HepG2 (cell line): Measurements from ENCODE around the gene AGFG1. TPM values are rescaled to one million over a fixed set of nuclear protein-coding genes. Genes with fewer than 3 reads are reported as not detected.

Source experiments
- ARID3A ChIP-seq: IDR thresholded peaks from 2 replicates; pipeline ENCODE4 v1.6.1; 2012; ENCODE audit warnings: low read depth, low read length, improper control_type of control experiment
- BORCS8-MEF2B ChIP-seq: sonication (generic); formaldehyde crosslinking; IDR thresholded peaks from 2 replicates; pipeline ENCODE4 v1.8.0; 2022; ENCODE audit warnings: mild to moderate bottlenecking, missing genetic modification reagents
- CHD2 ChIP-seq: IDR thresholded peaks from 2 replicates; pipeline ENCODE4 v1.6.1; 2011; ENCODE audit warnings: low read depth, low read length, improper control_type of control experiment
- EHMT2 ChIP-seq: fragments of 200-600 bp; sonication (generic); IDR thresholded peaks from 2 replicates; pipeline ENCODE4 v1.7.0; 2017; ENCODE audit warnings: antibody characterized with exemption, low read depth, low read length, borderline replicate concordance
- GABPB1 ChIP-seq: IDR thresholded peaks from 2 replicates; pipeline ENCODE4 v1.6.1; 2016; ENCODE audit warnings: mild to moderate bottlenecking, missing genetic modification reagents, moderate library complexity, missing compliant biosample characterization
- GMEB1 ChIP-seq: sonication (generic); formaldehyde crosslinking; IDR thresholded peaks from 2 replicates; pipeline ENCODE4 v1.5.1; 2020; ENCODE audit warnings: missing genetic modification reagents, mild to moderate bottlenecking, borderline replicate concordance
- HBP1 ChIP-seq: IDR thresholded peaks from 2 replicates; pipeline ENCODE4 v1.6.1; 2016; ENCODE audit warnings: low read depth, control low read depth
- HMGXB3 ChIP-seq: sonication (generic); formaldehyde crosslinking; IDR thresholded peaks from 2 replicates; pipeline ENCODE4 v1.4.0; 2020; ENCODE audit warnings: missing genetic modification reagents, borderline replicate concordance
- MED8 ChIP-seq: sonication (generic); formaldehyde crosslinking; IDR thresholded peaks from 2 replicates; pipeline ENCODE4 v1.8.1; 2023; ENCODE audit warnings: mild to moderate bottlenecking, missing genetic modification reagents; ENCODE audit not compliant: insufficient replicate concordance
- MTA3 ChIP-seq: sonication (generic); formaldehyde crosslinking; IDR thresholded peaks from 2 replicates; pipeline ENCODE4 v1.4.0; 2020; ENCODE audit warnings: missing genetic modification reagents
- ONECUT2 ChIP-seq: sonication (generic); formaldehyde crosslinking; IDR thresholded peaks from 2 replicates; pipeline ENCODE4 v1.4.0; 2020; ENCODE audit warnings: missing genetic modification reagents
- SOX5 ChIP-seq: IDR thresholded peaks from 2 replicates; pipeline ENCODE4 v1.6.1; 2016; ENCODE audit warnings: borderline replicate concordance
- TCF7L2 ChIP-seq: IDR thresholded peaks from 2 replicates; pipeline ENCODE4 v1.6.1; 2011; ENCODE audit warnings: mild to moderate bottlenecking, low read depth, low read length, moderate library complexity
- ZKSCAN1 ChIP-seq: fragments of 150-350 bp; IDR thresholded peaks from 2 replicates; pipeline ENCODE4 v1.6.1; 2014; ENCODE audit warnings: low read length
- ZNF292 ChIP-seq: sonication (generic); formaldehyde crosslinking; IDR thresholded peaks from 2 replicates; pipeline ENCODE4 v1.8.1; 2022; ENCODE audit warnings: mild to moderate bottlenecking, low read depth, missing genetic modification reagents, borderline replicate concordance
- ZNF367 ChIP-seq: sonication (generic); formaldehyde crosslinking; IDR thresholded peaks from 2 replicates; pipeline ENCODE4 v1.4.0; 2020; ENCODE audit warnings: missing genetic modification reagents, borderline replicate concordance
- ZNF607 ChIP-seq: sonication (generic); formaldehyde crosslinking; IDR thresholded peaks from 2 replicates; pipeline ENCODE4 v1.5.1; 2020; ENCODE audit warnings: missing genetic modification reagents, mild to moderate bottlenecking, borderline replicate concordance
- polyA plus RNA-seq, 8 experiments: library from polyadenylated mRNA; depleted of rRNA in 3 of 8; stranded (reverse) in 7 of 8; unstranded in 1 of 8; fragments of >200 nt; fragmentation: Illumina TruSeq in 4 of 8; extraction: Trizol in 4 of 8; gene quantifications; 2 replicates each; pipeline versions ENCODE4 v1.2.1 to v1.2.3, GENCODE V29; 2011 to 2016; ENCODE audit warnings: low read depth in 4 of 8, missing spikeins in 1 of 8, mixed read lengths in 1 of 8; ENCODE audit not compliant: insufficient read depth in 1 of 8
- total RNA-seq, 5 experiments: library from RNA; depleted of rRNA; stranded (reverse); fragments of >200 nt; fragmentation: Illumina TruSeq; extraction: Trizol; gene quantifications; 2 replicates each; pipeline ENCODE4 v1.2.3, GENCODE V29; 2016; ENCODE audit warnings: low read depth in 1 of 5

Gene AGFG1
- total and polyA plus RNA-seq, 2 of the 13 experiments (the other 11 are each of a cell fraction or from before 2014, with no cell fraction given), result 145 to 168 TPM

GRCh38 chr2:227450926-227451654, 20.9 kb upstream of the AGFG1 start (continued):
- TF ChIP-seq ZKSCAN1, result no peak
- no peak; the same call in 1 of the 2 replicates for TF ChIP-seq EHMT2
- TF ChIP-seq TCF7L2, result peak; percentile 68
- TF ChIP-seq CHD2, result no peak
- peak; percentile 77; the same call in 1 of the 2 replicates for TF ChIP-seq HMGXB3
- peak; percentile 93 for TF ChIP-seq SOX5 (CRISPR knock-in tag)
- TF ChIP-seq ZNF292 (CRISPR knock-in tag), result peak; percentile 83; the same call in 1 of the 2 replicates
- no peak for TF ChIP-seq ZNF367
- no peak; the same call in 1 of the 2 replicates for TF ChIP-seq ONECUT2 (CRISPR knock-in tag)
- 0 out of 2 replicates have a peak, but pooled peaks have one; percentile 51 for TF ChIP-seq BORCS8-MEF2B
- no peak for TF ChIP-seq ZNF607
- no peak for TF ChIP-seq MED8 (CRISPR knock-in tag)
- 0 out of 2 replicates have a peak, but pooled peaks have one; percentile 9 for TF ChIP-seq GABPB1
- no peak for TF ChIP-seq MTA3 (CRISPR knock-in tag)
- TF ChIP-seq HBP1 (CRISPR knock-in tag), result peak; percentile 46; the same call in 1 of the 2 replicates
- peak; percentile 91 for TF ChIP-seq ARID3A
- TF ChIP-seq GMEB1 (CRISPR knock-in tag), result peak; percentile 54; the same call in 1 of the 2 replicates
